ENCODE measurements around the gene HBQ1.
"Not testable (repeated sequence)": the region's sequence is repeated elsewhere in the genome, so short reads cannot be mapped to it uniquely, and the experiment has no call there.

HBQ1 gene

GRCh38 chr16:211631-212180 lies 31.4 kb downstream of the HBQ1 start:
- DNase-seq, result not testable (repeated sequence)

GRCh38 chr16:212999-213398 lies 32.7 kb downstream of the HBQ1 start:
- DNase-seq, result no peak

GRCh38 chr16:220021-220420 lies 39.8 kb downstream of the HBQ1 start:
- DNase-seq, result no peak

GRCh38 chr16:228151-228851 lies 48.0 kb downstream of the HBQ1 start:
- peak; percentile 25 for DNase-seq

GRCh38 chr16:228852-229730 lies 48.8 kb downstream of the HBQ1 start, which contains the start of gene LUC7L:
Gene LUC7L (minus strand): TSS chr16:229449. CDS start chr16:229339, 110 bp downstream.
- DNase-seq, result peak; percentile 78

- DNase-seq, result no peak
Observed at GRCh38 chr16:229731-230281, 49.5 kb downstream of the HBQ1 start.

GRCh38 chr16:230351-230750 lies 50.1 kb downstream of the HBQ1 start:
- DNase-seq, result not testable (repeated sequence)
